Measurements from ENCODE around the gene ST3GAL4. TPM values are rescaled to one million over a fixed set of nuclear protein-coding genes. Genes with fewer than 3 reads are reported as not detected.
"Not testable (repeated sequence)": the region's sequence is repeated elsewhere in the genome, so short reads cannot be mapped to it uniquely, and the experiment has no call there.

ST3GAL4 gene
- total RNA-seq, 1 donor from 2014 or later, result 0.71 TPM

DNA sequence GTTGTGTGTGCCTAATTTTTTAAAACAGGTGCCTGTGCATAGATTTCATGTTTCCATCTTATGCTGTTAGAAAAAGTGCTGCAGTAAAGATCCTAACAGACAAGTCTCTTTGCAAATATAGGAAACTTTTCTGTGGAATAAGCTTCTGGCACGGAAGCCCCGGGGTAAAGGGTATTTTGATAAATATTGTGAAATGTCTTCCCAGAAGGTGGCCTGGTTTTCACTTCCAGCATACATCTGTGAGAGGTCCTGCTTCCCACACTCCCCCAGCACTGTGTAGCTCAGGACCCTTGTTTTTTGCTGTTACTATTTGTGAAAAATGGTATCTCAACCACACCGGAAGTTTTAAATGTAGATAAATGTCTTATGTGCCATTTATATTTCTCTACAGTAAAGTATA, 14.5 kb downstream of the ST3GAL4 start:
- H3K4me1 Mint-ChIP-seq, result no peaks in the 10 kb centered on the region
- ChIA-PET CTCF (interaction anchor here (1.3 kb wide), 1 partner anchor 59 kb away, joined by 3 read pairs; no protein-coding TSS in a partner anchor), POLR2A (no interaction called here)
- TF ChIP-seq, protein P1, sequence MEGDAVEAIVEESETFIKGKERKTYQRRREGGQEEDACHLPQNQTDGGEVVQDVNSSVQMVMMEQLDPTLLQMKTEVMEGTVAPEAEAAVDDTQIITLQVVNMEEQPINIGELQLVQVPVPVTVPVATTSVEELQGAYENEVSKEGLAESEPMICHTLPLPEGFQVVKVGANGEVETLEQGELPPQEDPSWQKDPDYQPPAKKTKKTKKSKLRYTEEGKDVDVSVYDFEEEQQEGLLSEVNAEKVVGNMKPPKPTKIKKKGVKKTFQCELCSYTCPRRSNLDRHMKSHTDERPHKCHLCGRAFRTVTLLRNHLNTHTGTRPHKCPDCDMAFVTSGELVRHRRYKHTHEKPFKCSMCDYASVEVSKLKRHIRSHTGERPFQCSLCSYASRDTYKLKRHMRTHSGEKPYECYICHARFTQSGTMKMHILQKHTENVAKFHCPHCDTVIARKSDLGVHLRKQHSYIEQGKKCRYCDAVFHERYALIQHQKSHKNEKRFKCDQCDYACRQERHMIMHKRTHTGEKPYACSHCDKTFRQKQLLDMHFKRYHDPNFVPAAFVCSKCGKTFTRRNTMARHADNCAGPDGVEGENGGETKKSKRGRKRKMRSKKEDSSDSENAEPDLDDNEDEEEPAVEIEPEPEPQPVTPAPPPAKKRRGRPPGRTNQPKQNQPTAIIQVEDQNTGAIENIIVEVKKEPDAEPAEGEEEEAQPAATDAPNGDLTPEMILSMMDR (IDR thresholded peaks at IDR 0.05), result no peak
- intact Hi-C loops (cut with micrococcal nuclease), result no loop called here
- DNase-seq (no peak), ATAC-seq (ENCODE audit: low read depth) (no peak)
- H3K9me3 Mint-ChIP-seq, result no peaks in the 10 kb centered on the region
- H3K27me3 Mint-ChIP-seq, result no peaks in the 10 kb centered on the region
- no peak overlapping the region for H3K27ac Mint-ChIP-seq
- H3K4me3 Mint-ChIP-seq, result no peak overlapping the region
- no peaks in the 10 kb centered on the region for H3K36me3 Mint-ChIP-seq (ENCODE audit: low read depth)

DNA sequence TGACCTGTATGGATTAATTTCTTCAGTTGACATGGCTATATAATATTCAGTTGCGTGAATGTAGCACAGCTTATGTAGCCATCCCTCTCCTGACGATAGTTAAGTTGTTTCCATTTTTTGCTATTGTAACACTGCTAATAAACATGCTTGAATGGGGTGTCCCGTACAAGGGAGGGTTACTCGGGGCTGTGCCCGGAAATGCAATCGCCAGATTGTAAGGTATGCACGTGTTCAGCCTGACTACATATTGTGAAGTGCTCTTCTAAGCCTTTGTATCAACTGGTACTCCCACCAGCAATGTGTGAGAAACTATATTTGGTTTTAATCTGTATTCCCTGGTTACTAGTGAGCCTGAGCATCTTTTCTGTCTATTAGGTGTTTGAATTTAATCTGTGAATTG, 16.1 kb downstream of the ST3GAL4 start:
- CTCF ChIA-PET, result no interaction called here
- Mint-ChIP-seq H3K27me3 (no peaks in the 10 kb centered on the region), H3K4me1 (no peaks in the 10 kb centered on the region)

GRCh38 chr11:126373389-126374066, 18.0 kb downstream of the ST3GAL4 start:
- ATAC-seq (ENCODE audit: low read depth); H3K27me3 Mint-ChIP-seq; CTCF ChIA-PET; POLR2A ChIA-PET; H3K9me3 Mint-ChIP-seq; DNase-seq; H3K4me3 Mint-ChIP-seq; H3K36me3 Mint-ChIP-seq (ENCODE audit: low read depth); intact Hi-C loops (cut with micrococcal nuclease); H3K4me1 Mint-ChIP-seq; H3K27ac Mint-ChIP-seq: not testable (repeated sequence)

More for the DNA sequence above, 16.1 kb downstream of the ST3GAL4 start:
- POLR2A ChIA-PET, result interaction anchor here (0.7 kb wide), 1 partner anchor 102 kb away, joined by 3 read pairs; no protein-coding TSS in a partner anchor
- no peak overlapping the region for H3K4me3 Mint-ChIP-seq
- ATAC-seq (ENCODE audit: low read depth) (no peak), DNase-seq (no peak)
- TF ChIP-seq, protein P1 (IDR thresholded peaks at IDR 0.05), result no peak
- intact Hi-C loops (cut with micrococcal nuclease), result no loop called here
- H3K27ac Mint-ChIP-seq, result no peak overlapping the region
- H3K9me3 Mint-ChIP-seq, result no peaks in the 10 kb centered on the region
- no peaks in the 10 kb centered on the region for H3K36me3 Mint-ChIP-seq (ENCODE audit: low read depth)

- H3K27ac Mint-ChIP-seq; H3K27me3 Mint-ChIP-seq; ATAC-seq (ENCODE audit: low read depth); POLR2A ChIA-PET; H3K4me1 Mint-ChIP-seq; H3K9me3 Mint-ChIP-seq; H3K4me3 Mint-ChIP-seq; H3K36me3 Mint-ChIP-seq (ENCODE audit: low read depth); CTCF ChIA-PET; DNase-seq; intact Hi-C loops (cut with micrococcal nuclease): not testable (repeated sequence)
These were observed 19.2 kb downstream of the ST3GAL4 start for GRCh38 chr11:126374562-126375300.

DNA sequence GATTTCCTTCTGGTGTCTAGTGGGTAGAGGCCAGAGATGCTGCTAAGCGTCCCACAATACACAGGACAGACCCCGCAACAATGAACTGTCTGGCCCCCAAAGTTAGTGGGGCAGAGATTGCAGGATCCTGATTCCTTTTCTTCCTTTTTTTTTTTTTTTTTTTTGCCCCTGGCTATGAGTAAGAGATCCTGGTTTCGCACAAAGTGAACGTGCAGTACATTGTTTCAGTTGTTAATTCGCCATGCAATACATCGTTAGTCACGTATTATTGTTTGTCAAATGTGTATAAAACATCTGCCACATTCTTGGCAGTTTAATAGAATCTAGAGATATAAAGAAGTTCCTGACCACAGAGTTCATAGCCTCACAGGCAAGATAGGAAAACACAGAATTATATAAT, 20.2 kb downstream of the ST3GAL4 start:
- CTCF ChIA-PET, result no interaction called here
- no peak overlapping the region for H3K4me3 Mint-ChIP-seq

DNA sequence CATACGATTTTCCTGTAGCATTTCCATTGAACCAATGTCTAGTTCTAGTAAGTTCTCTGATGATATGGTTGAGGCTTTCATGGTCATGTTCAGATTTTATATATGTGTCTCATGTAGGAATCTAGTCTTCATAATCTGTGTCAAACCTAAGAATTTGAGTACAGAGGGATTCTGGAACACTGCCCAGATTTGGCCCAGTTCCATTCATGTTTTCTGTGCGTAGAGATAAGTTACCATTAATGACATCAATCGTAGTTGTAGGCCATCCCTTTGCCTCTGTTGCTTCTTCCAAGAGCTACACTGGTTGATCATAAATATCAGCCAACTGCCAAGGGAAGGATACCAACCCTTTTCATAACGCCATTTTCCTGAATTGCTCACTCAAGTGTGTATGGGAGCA, 23.3 kb downstream of the ST3GAL4 start:
- H3K4me3 Mint-ChIP-seq, result no peak overlapping the region
- intact Hi-C loops (cut with micrococcal nuclease), result no loop called here
- no peak overlapping the region for H3K27ac Mint-ChIP-seq
- TF ChIP-seq, protein P1 (IDR thresholded peaks at IDR 0.05), result no peak
- ChIA-PET POLR2A (no interaction called here), CTCF (no interaction called here)
- ATAC-seq (ENCODE audit: low read depth) (no peak), DNase-seq (no peak)
- H3K9me3 Mint-ChIP-seq, result no peaks in the 10 kb centered on the region
- no peaks in the 10 kb centered on the region for H3K4me1 Mint-ChIP-seq
- no peaks in the 10 kb centered on the region for H3K27me3 Mint-ChIP-seq
- H3K36me3 Mint-ChIP-seq (ENCODE audit: low read depth), result no peaks in the 10 kb centered on the region

More for the DNA sequence above, 20.2 kb downstream of the ST3GAL4 start:
- no peaks in the 10 kb centered on the region for H3K9me3 Mint-ChIP-seq
- no peaks in the 10 kb centered on the region for H3K4me1 Mint-ChIP-seq
- no peaks in the 10 kb centered on the region for H3K36me3 Mint-ChIP-seq (ENCODE audit: low read depth)
- H3K27me3 Mint-ChIP-seq, result no peaks in the 10 kb centered on the region
- POLR2A ChIA-PET, result no interaction called here
- no peak for DNase-seq
- intact Hi-C loops (cut with micrococcal nuclease), result no loop called here
- ATAC-seq (ENCODE audit: low read depth), result no peak
- no peak overlapping the region for H3K27ac Mint-ChIP-seq
- TF ChIP-seq, protein P1 (IDR thresholded peaks at IDR 0.05), result no peak

All from activated B cell treated with CpG ODN at 0.5 μM for 24 hours (primary cell).